GM19043 (cell line): ENCODE data around the gene ALKAL2.

Experiments
- ATAC-seq: cut with Tn5 transposase; IDR thresholded peaks from one replicate; pipeline ENCODE4 v1.9.1; 2021; ENCODE audit warnings: low read depth; ENCODE audit not compliant: unreplicated experiment

ALKAL2 gene

DNA sequence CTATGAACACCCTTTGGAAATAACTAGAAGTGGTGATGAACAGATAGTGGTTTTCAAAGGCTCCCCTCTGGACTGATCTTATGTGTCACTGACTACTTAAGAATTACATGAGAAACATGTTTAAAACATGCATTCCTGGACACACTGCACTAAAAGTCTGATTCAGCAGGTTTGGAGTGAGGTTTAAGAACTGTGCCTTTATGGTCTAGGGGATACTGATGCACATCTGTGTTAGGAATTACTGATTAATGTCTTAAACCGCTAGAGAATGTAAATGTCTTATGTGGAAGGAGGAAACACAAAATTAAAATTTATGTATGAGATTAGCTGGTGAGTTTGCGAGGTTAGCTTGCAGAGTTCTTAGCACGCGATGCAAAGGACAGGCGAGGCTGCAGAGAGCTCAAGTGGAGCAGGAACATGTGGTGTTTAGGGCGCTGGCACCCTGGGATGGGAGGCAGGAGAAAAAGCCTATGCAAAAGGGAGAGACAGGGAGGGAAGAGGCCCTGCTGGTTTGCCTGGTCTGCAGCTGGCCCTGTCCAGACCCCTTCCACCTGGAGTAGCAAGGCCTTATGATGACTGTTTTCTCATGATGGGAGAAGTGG lies 35.8 kb downstream of the ALKAL2 start:
- ATAC-seq: no peak

DNA sequence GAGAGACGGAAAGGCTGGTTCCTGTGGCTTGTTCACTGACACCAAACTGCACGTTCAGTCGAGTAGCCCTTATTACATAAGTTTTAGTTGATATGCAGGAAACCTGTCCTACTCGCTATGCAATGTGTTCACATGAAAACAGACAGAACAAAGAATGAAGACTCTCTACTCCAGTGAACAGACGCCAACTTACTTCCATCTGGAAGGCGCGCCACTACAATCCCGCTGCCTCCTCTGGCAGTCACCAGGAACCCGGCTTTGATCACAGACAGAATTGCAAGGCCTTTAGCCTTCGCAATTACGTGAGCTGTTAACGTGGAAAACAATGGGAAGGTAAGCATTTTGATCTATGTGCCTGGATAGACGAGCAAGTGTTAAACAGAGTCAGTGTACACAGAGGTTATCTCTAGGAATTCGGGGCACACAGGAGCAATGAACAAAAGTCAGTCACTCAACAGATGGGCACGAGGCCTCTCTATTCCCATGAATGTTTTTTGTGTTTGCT lies 38.3 kb downstream of the ALKAL2 start:
- no peak for ATAC-seq

- ATAC-seq: no peak
Observed at GRCh38 chr2:248724-249123, 39.2 kb downstream of the ALKAL2 start.

- ATAC-seq: no peak
Observed at GRCh38 chr2:246489-247144, 41.3 kb downstream of the ALKAL2 start.

GRCh38 chr2:244547-244946 lies 43.3 kb downstream of the ALKAL2 start:
- no peak for ATAC-seq

- no peak for ATAC-seq
Observed at GRCh38 chr2:238869-239268, 49.0 kb downstream of the ALKAL2 start.

DNA sequence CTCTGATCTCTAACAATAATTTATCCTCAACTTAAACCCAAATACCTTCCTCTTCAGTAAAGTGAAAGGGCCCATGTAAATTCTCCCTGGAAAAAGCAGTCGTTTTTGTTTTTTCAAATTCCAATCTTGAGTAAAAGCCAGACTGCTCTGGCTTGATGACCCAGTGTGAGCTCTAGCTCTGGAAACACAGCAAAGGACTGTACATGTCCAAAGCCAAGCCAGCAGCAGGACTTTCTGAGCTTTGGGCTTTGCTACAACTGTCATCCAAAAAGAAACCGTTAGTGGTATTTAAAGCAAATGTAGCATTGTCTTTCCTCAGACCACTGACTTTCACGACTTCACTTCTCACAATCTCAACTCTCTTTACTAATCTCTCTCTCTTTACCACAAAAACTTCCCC lies 49.5 kb downstream of the ALKAL2 start:
- ATAC-seq: no peak

GRCh38 chr2:237878-238277 lies 50.0 kb downstream of the ALKAL2 start:
- ATAC-seq: no peak

GRCh38 chr2:236993-237539 lies 50.8 kb downstream of the ALKAL2 start:
- no peak for ATAC-seq

- no peak for ATAC-seq
Observed at GRCh38 chr2:234421-234820, 53.5 kb downstream of the ALKAL2 start.

DNA sequence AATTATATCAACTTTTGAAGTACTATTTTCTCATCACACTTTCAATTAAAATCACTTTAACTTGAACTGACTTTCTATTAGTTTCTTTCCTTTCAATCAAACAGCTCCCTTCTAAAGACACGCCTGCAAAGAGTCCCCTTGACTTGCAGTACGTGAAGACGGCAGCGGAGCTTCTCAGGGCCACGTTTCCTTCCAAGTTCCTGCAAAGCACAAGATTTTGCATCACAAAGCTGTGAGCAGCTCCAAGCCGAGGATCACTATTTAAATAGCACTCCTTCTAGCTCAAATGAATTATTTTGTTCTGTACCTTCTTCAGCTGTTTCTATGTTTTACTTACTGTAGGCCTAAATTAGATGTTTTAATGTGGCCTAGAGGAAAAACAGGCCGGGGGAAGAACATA lies 54.9 kb downstream of the ALKAL2 start:
- ATAC-seq: no peak

GRCh38 chr2:231521-232185 lies 56.2 kb downstream of the ALKAL2 start:
- no peak for ATAC-seq
